ENCODE results near the gene TPSG1. TPM values are rescaled to one million over a fixed set of nuclear protein-coding genes. Genes with fewer than 3 reads are reported as not detected.

Gene TPSG1
- total and polyA plus RNA-seq, 7 donors, result 0.08 TPM; not detected in 6

DNA sequence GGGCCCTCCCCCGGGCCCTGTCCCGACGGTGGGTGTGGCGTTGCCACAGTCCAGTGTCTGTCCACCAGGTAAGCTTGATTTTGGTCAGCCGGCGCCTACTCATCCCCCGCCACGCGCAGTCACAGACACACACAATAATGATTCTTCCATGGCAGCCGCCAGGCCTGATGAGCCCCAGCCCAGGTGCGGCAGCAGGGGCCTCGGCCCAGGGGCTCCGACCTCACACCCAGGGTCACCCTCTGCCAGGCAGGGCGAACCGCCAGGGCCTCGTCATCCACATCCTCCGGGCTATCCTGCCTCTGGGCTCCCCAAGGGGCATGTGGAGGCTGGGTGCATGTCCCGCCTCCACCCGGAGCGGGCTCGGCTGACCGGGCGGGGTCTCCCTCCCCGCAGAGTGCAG is 7.5 kb downstream of the TPSG1 start:
- intact Hi-C loops (cut with DNase I), result no loop called here
- Histone ChIP-seq H3K4me3 (no peak overlapping the region), H3K36me3 (ENCODE audit: insufficient read depth in 1 of 2, low read depth in 1 of 2) (no peaks in the 10 kb centered on the region), H3K27me3 (ENCODE audit: insufficient read depth in 3 of 3, low read length in 2 of 3) (peaks cover 0 to 44% (median 7%) of the 10 kb centered on the region in 3 donors), H3K4me1 (no peaks in the 10 kb centered on the region), H3K9me3 (no peaks in the 10 kb centered on the region), H3K27ac (no peak overlapping the region)
- DNase-seq (no peak), ATAC-seq (no peak)
- TF ChIP-seq, protein P1, sequence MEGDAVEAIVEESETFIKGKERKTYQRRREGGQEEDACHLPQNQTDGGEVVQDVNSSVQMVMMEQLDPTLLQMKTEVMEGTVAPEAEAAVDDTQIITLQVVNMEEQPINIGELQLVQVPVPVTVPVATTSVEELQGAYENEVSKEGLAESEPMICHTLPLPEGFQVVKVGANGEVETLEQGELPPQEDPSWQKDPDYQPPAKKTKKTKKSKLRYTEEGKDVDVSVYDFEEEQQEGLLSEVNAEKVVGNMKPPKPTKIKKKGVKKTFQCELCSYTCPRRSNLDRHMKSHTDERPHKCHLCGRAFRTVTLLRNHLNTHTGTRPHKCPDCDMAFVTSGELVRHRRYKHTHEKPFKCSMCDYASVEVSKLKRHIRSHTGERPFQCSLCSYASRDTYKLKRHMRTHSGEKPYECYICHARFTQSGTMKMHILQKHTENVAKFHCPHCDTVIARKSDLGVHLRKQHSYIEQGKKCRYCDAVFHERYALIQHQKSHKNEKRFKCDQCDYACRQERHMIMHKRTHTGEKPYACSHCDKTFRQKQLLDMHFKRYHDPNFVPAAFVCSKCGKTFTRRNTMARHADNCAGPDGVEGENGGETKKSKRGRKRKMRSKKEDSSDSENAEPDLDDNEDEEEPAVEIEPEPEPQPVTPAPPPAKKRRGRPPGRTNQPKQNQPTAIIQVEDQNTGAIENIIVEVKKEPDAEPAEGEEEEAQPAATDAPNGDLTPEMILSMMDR (IDR thresholded peaks at IDR 0.05), result no peak
- 84 to 89% (median 86%) methylated on average over 24 of the region's 24 CpGs for WGBS, 3 donors

DNA sequence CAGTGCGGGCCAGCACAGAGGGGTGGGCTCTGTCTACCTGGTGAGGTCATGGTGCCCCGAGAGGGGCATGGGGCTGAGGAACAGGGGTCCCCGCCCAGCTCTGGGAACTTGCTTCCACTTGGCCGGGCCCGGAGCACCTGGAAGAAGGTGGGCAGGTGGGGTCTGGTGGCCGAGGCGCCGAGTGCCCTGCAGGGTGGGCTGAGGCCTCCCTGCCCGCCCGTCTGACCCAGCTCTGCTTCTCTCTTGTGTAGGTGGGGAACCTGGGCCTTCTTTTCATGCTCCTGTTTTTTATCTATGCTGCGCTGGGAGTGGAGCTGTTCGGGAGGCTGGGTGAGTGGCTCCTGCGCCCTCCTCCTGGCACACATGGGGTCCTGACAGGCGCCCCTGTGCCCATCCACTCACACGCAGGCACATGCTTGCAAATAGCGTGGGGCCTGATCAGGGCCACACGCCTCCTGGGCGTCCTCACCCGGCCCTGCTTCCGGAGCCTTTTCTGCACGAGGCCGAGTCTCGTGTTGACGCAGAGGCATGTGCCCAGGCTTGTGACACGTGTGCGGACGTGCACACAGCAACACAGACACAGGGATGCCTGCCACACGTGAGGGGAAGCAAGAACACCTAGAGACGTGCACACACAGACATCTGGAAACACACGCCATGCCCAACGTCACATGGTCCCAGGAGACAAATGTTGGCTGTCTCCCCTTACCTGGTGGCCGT is 8.2 kb downstream of the TPSG1 start:
- intact Hi-C loops (cut with DNase I), result no loop called here
- H3K9me3 ChIP-seq, result no peaks in the 10 kb centered on the region
- H3K27ac ChIP-seq, result no peak overlapping the region
- H3K36me3 ChIP-seq (ENCODE audit: insufficient read depth in 1 of 2, low read depth in 1 of 2), result no peaks in the 10 kb centered on the region
- no peak overlapping the region for H3K4me3 ChIP-seq
- WGBS, 3 donors, result 81 to 87% (median 86%) methylated on average over 30 to 32 of the region's 32 CpGs
- TF ChIP-seq, protein P1 (IDR thresholded peaks at IDR 0.05), result no peak
- DNase-seq (no peak), ATAC-seq (no peak)
- no peaks in the 10 kb centered on the region for H3K4me1 ChIP-seq
- H3K27me3 ChIP-seq (ENCODE audit: insufficient read depth in 3 of 3, low read length in 2 of 3), result peaks cover 0 to 40% (median 7%) of the 10 kb centered on the region in 3 donors

DNA sequence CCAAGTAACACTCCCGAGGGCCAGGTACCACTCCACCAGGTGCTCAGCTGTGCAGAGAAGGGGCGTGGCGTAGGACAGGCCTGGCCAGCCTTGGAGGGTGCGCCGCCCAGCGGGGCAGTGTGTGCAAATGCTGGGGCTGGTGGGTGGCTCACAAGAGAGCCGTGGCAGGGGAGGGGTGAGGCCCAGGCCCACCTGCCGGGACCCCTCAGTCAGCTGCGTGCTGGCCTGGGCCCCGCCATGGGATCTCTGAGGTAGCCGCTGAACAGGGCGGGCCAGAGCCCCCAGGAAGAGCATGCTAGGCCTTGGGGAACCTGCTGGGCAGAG is 8.8 kb downstream of the TPSG1 start:
- ATAC-seq, result no peak
- H3K9me3 ChIP-seq, result no peaks in the 10 kb centered on the region
- H3K36me3 ChIP-seq (ENCODE audit: insufficient read depth in 1 of 2, low read depth in 1 of 2), result no peaks in the 10 kb centered on the region
- H3K4me1 ChIP-seq, result no peaks in the 10 kb centered on the region
- DNase-seq, result no peak
- 79 to 85% (median 81%) methylated on average over 12 of the region's 12 CpGs for WGBS, 3 donors
- H3K27me3 ChIP-seq (ENCODE audit: insufficient read depth in 3 of 3, low read length in 2 of 3), result peaks cover 0 to 40% (median 7%) of the 10 kb centered on the region in 3 donors
- H3K4me3 ChIP-seq, result no peak overlapping the region
- intact Hi-C loops (cut with DNase I), result no loop called here
- TF ChIP-seq, protein P1 (IDR thresholded peaks at IDR 0.05), result no peak
- no peak overlapping the region for H3K27ac ChIP-seq

DNA sequence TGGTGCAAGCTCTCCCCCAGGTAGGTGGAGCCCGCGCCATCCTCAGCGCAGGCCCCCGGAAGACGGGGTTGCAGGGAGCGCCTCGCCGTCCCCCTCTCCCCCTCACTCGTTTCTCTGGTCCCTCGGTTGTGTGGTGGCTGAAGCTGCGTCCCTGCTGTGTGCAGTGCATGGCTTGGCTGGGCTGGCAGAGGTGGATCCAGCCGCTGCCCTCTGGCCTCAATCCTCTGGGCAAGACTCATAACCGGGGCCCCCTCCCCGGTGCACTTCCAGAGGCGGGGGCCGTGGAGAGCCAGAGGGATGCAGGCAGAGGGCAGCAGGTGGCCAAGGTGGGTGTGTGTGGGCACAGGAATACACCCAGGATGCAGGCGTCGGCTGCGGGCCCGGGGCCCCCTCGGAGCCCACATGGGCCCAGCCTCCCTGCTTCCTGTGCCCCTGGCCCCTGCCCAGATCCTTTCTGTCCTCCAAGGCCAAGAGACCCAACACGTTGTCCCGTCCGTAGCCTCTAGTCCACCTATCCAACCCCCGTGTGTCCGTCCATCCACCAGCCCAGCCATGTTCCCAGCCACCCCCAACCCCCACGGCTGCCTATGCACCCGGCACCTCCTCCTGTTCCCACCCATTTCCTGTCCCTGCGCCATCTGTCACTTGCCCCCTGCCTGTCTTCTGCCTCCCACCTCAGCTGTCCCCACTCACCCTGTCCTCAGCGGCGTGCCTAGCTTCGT is 9.3 kb downstream of the TPSG1 start:
- H3K27me3 ChIP-seq (ENCODE audit: insufficient read depth in 3 of 3, low read length in 2 of 3), result peaks cover 0 to 40% (median 8%) of the 10 kb centered on the region in 3 donors
- ATAC-seq (no peak), DNase-seq (no peak)
- H3K27ac ChIP-seq, result no peak overlapping the region
- TF ChIP-seq, protein P1 (IDR thresholded peaks at IDR 0.05), result no peak
- intact Hi-C loops (cut with DNase I), result no loop called here
- H3K9me3 ChIP-seq, result no peaks in the 10 kb centered on the region
- WGBS, 3 donors, result 71 to 75% (median 71%) methylated on average over 24 to 32 of the region's 32 CpGs
- H3K4me1 ChIP-seq, result no peaks in the 10 kb centered on the region
- H3K4me3 ChIP-seq, result no peak overlapping the region
- H3K36me3 ChIP-seq (ENCODE audit: insufficient read depth in 1 of 2, low read depth in 1 of 2), result no peaks in the 10 kb centered on the region
